Fibroblast of peridontal ligament (primary cell): ENCODE data around the gene RGS10.
"Not testable (repeated sequence)": the region's sequence is repeated elsewhere in the genome, so short reads cannot be mapped to it uniquely, and the experiment has no call there.

ENCODE experiments used
- DNase-seq: peaks from one replicate; pipeline ENCODE4 v3.0.0-alpha.2; 2010; ENCODE audit errors: extremely low read depth

Gene RGS10

GRCh38 chr10:119538632-119539358 lies 3.7 kb downstream of the RGS10 start:
- DNase-seq: no peak

- DNase-seq: no peak
These were observed 4.4 kb downstream of the RGS10 start for GRCh38 chr10:119537953-119538630.

- DNase-seq: no peak
These were observed 6.0 kb downstream of the RGS10 start for GRCh38 chr10:119536508-119537025.

- no peak for DNase-seq
These were observed 6.5 kb downstream of the RGS10 start for GRCh38 chr10:119535837-119536507.

GRCh38 chr10:119535305-119535704 lies 7.2 kb downstream of the RGS10 start:
- DNase-seq: peak; percentile 57

- no peak for DNase-seq
These were observed 9.0 kb downstream of the RGS10 start for GRCh38 chr10:119533473-119533872.

- not testable (repeated sequence) for DNase-seq
These were observed 9.7 kb downstream of the RGS10 start for GRCh38 chr10:119532791-119533190.

GRCh38 chr10:119532251-119532650 lies 10.3 kb downstream of the RGS10 start:
- DNase-seq: not testable (repeated sequence)

- peak; percentile 97 for DNase-seq
These were observed 11.5 kb downstream of the RGS10 start for GRCh38 chr10:119531067-119531466.

GRCh38 chr10:119528663-119529237 lies 13.8 kb downstream of the RGS10 start:
- DNase-seq: peak; percentile 98

GRCh38 chr10:119526621-119527592 lies 15.6 kb downstream of the RGS10 start:
- no peak for DNase-seq

- DNase-seq: peak; percentile 52
These were observed 16.4 kb downstream of the RGS10 start for GRCh38 chr10:119526149-119526548.

- DNase-seq: no peak
These were observed 17.4 kb downstream of the RGS10 start for GRCh38 chr10:119525116-119525515.

GRCh38 chr10:119524720-119525070 lies 17.8 kb downstream of the RGS10 start:
- no peak for DNase-seq

- no peak for DNase-seq
These were observed 18.4 kb downstream of the RGS10 start for GRCh38 chr10:119523895-119524719.

GRCh38 chr10:119522747-119523426 lies 19.6 kb downstream of the RGS10 start:
- DNase-seq: no peak

GRCh38 chr10:119521443-119522204 lies 20.9 kb downstream of the RGS10 start:
- DNase-seq: peak; percentile 74

GRCh38 chr10:119520283-119520682 lies 22.2 kb downstream of the RGS10 start:
- no peak for DNase-seq

- no peak for DNase-seq
These were observed 23.6 kb downstream of the RGS10 start for GRCh38 chr10:119518936-119519335.
